ENCODE measurements around the gene CRACDL.

CRACDL gene

DNA sequence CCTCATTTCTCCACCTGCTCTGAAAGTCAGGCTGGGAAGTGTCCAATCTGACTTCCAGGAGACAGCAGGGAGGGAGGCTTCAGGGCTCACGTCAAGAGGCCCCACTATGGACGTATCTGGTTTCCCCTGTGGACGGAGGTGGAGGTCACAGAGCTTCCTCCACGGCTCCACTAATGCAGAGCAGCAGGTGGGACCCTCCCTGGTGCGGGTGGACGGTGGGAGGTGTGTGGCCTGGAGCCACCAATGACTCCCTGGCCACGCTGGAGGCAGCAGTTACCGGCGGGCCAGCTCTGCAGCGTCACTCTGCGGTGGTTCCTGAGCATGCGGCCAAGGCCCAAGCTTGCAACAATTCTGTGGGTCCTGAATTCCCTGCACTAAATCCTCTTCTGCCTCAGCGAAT lies 9.0 kb downstream of the CRACDL start:
- no peak overlapping the region for H3K4me3 ChIP-seq (ENCODE audit: low read depth, low read length)

- no peak overlapping the region for H3K4me3 ChIP-seq (ENCODE audit: low read depth, low read length)
These were observed 9.4 kb downstream of the CRACDL start for GRCh38 chr2:98926601-98927000.

- no peak overlapping the region for H3K4me3 ChIP-seq (ENCODE audit: low read depth, low read length)
These were observed 11.1 kb downstream of the CRACDL start for GRCh38 chr2:98924910-98925309.

DNA sequence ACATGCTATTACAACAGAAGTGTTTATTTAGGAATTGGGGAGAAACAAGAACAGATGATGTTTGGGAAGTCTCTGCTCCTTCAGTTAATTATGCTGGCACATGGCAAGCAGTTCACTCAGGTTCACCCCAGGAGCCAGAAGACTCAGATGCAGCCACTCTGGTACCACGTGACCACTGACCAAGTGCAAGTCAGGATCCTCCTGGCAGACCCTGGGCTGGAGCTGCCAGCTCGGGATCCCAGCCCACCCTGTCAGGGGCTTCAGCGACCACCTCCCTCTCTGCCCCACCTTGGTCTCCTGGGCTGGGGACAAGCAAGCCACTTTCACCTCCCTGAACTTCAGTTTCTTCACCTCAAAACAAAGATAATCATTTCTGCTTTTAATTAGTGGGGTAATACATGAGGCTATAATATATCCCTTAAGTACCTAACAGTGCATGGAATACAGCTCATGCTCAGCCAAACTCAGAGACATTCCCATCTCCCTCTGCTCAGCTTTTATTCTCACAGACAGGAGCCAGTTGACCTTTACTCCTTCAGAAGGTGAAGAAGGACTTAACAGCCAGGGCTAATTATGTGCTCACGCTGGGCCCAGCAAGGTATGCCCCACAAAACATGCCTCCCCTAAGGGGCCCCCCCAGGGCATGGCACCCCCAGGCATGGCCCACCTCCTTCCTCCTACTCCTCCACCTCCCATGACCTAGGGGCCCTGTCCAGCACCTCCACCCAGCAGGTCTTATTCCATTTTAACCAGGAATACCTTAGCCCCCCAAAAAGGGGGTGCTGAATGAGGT lies 11.8 kb downstream of the CRACDL start:
- no peak overlapping the region for H3K4me3 ChIP-seq (ENCODE audit: low read depth, low read length)

- H3K4me3 ChIP-seq (ENCODE audit: low read depth, low read length), result no peak overlapping the region
These were observed 12.6 kb downstream of the CRACDL start for GRCh38 chr2:98923244-98923940.

DNA sequence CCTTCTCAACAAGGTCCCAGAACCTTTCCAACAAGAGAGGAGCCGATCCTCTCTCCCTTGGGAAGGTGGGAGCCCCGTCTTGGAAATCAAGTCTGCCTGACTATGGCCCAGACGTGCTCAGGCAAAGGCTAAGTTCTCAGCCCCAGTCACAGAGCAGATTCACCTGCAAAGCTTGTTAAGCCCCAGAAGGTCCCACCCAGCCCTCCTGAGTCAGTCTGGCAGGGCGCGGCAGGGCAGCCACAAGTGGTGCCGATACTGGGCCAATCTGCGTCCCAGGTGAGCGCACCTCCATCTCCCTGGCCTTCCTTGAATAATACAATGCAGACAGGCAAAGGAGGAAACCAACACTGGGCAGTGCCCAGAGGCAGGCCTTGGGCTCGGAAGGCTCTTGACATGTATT lies 15.0 kb downstream of the CRACDL start:
- no peak overlapping the region for H3K4me3 ChIP-seq (ENCODE audit: low read depth, low read length)

GRCh38 chr2:98917031-98917471 lies 19.0 kb downstream of the CRACDL start:
- H3K4me3 ChIP-seq (ENCODE audit: low read depth, low read length), result no peak overlapping the region

GRCh38 chr2:98915751-98916358 lies 20.2 kb downstream of the CRACDL start:
- no peak overlapping the region for H3K4me3 ChIP-seq (ENCODE audit: low read depth, low read length)

DNA sequence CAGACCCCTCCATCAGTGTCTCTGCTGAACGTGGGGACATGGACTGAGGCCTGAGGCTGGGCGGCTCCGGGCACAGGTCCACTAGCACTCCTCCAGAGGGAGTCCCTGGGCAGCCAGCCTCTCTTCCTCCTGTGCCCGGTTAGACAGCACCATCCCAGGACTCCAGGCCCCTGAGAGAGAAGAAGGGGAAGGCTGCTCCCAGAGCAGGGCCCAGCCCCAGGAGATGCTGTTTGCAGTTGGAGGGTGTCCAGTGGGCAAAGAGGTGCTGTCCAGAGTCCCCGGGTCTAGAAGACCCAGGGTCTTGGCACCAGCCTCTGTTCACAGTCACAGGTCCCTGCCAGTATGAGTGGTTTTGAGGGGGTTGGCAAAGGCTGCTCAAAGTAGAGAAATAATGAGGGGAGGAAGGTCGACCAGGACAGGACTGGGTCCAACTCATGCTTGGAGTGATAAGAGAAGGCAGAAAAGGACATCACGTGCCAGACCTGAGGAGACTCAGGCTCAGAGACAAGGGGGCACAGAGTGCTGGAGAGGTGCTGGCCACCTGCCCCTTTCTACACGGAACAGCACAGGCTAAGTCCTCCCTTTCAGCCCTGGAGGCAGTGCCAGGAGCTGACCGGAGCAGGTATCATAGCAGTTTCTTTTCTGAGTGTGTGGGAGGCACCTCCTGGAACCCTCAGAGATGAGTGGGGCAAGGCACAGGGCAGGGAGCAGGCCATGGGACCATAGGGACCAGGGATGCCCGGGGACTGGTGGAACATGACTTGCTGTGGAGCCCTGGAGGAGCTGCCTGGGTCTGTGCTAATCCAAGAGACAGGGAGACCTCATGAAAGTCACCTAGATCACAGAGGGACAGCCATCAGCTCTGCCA lies 21.1 kb downstream of the CRACDL start:
- H3K4me3 ChIP-seq (ENCODE audit: low read depth, low read length), result no peak overlapping the region

DNA sequence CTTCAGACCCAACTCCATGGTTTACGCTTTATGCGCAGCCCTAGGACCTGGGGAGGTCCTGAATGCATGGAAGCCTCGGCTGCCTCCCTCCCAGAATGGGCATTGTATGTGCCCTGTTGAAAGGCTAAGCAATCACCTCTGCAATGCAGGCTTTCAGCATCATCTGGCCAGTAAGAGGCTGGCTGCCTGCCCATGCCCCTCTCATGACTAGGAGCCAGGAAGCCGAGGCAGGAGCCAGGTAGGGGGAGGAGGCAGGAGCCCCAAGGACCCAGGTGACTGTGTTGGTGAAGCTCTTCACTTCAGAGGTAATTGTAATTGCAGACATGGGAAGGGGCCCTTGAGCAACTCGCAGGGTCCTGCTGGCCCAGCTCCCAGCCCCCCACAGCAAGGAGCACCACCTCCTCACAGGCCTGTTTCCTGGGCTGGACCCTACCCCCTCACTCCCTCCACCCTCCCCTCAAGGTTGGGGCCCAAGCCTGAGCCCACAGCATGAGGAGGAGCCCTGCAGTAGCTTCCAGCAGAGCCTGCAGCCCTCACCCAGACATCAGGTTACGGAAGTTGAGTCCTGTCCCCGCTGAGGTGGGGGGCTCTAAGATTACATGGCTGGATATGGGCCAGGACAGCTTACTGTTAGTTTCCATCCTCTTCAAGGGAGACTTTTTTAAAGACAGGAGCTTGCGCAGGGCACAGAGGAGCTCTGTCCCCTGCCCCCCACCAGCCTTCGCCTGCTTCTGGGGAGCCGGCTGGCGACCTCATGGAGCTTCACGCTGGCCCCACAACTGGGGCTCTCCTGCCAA lies 21.9 kb downstream of the CRACDL start:
- H3K4me3 ChIP-seq (ENCODE audit: low read depth, low read length), result no peak overlapping the region

- H3K4me3 ChIP-seq (ENCODE audit: low read depth, low read length), result no peak overlapping the region
These were observed 22.8 kb downstream of the CRACDL start for GRCh38 chr2:98912957-98913915.

- no peak overlapping the region for H3K4me3 ChIP-seq (ENCODE audit: low read depth, low read length)
These were observed 23.7 kb downstream of the CRACDL start for GRCh38 chr2:98912221-98912851.

DNA sequence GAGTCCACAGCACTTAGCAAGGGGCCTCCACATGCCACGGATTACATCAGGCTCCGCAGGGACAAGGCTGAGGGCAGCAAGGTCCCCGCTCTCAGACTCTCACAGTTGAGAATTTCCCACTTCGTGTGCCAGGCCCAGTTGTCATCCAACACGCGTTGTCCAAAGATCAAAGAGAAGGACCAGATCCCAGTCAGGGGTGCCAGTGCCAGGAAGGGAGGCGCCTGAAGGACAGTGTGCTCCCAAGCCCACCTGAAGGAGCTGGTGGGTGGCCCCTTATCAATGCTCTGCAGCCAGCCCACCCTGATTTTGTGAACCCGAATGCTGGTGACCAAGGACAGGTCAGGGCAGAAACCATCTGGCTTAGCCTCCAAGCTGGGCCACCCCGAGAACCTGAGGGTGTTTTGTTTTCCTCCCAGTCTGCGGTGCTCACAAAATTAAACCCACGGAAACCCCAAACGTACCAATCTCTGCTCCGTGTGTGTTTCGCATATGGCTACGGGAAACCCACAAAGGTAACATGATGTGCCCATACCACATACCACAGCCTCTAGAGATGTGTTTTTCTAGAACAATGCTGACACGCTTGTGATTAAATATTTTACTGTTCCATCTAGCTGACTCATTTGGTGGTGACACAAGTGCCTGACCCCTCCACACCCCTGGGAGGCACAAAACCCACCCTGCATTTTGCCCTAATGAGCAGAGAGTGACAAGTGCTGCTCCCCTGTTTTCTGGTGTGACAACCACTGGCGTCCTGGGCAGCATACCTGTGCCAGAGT lies 24.5 kb downstream of the CRACDL start:
- H3K4me3 ChIP-seq (ENCODE audit: low read depth, low read length), result no peak overlapping the region

- H3K4me3 ChIP-seq (ENCODE audit: low read depth, low read length), result no peak overlapping the region
These were observed 25.0 kb downstream of the CRACDL start for GRCh38 chr2:98911126-98911375.

- no peak overlapping the region for H3K4me3 ChIP-seq (ENCODE audit: low read depth, low read length)
These were observed 25.5 kb downstream of the CRACDL start for GRCh38 chr2:98910349-98911125.

- H3K4me3 ChIP-seq (ENCODE audit: low read depth, low read length), result no peak overlapping the region
These were observed 26.5 kb downstream of the CRACDL start for GRCh38 chr2:98909317-98910211.
